Ectodermal cell (in vitro differentiated cells): ENCODE data around the gene FOXE1.

Source experiments
- H3K27ac ChIP-seq: 2 replicates; pipeline ENCODE4 v1.7.0; 2013; ENCODE audit warnings: mild to moderate bottlenecking, low read depth, low read length; ENCODE audit not compliant: insufficient read depth, poor library complexity, severe bottlenecking
- H3K27me3 ChIP-seq: 2 replicates; pipeline ENCODE4 v1.7.0; 2013; ENCODE audit warnings: mild to moderate bottlenecking, low read length; ENCODE audit not compliant: insufficient read depth, control insufficient read depth, poor library complexity, severe bottlenecking
- H3K36me3 ChIP-seq: one replicate; pipeline ENCODE4 v1.7.0; 2013; ENCODE audit warnings: low read length; ENCODE audit not compliant: control insufficient read depth, insufficient read depth
- H3K4me1 ChIP-seq: one replicate; pipeline ENCODE4 v1.7.0; 2013; ENCODE audit warnings: low read length; ENCODE audit not compliant: control insufficient read depth, insufficient read depth
- H3K4me3 ChIP-seq: 2 replicates; pipeline ENCODE4 v1.7.0; 2013; ENCODE audit warnings: low read depth, low read length, control low read depth; ENCODE audit not compliant: insufficient read depth
- H3K9me3 ChIP-seq: 2 replicates; pipeline ENCODE4 v1.7.0; 2013; ENCODE audit warnings: mild to moderate bottlenecking, low read length, moderate library complexity; ENCODE audit not compliant: control insufficient read depth
- WGBS, 2 experiments: methylation state at CpG; one replicate each; pipeline ENCODE4 v1.1.7; 2013; ENCODE audit warnings: missing lambda C conversion rate in 2 of 2; 5-methylcytosine and 5-hydroxymethylcytosine counted together

The FOXE1 gene

DNA sequence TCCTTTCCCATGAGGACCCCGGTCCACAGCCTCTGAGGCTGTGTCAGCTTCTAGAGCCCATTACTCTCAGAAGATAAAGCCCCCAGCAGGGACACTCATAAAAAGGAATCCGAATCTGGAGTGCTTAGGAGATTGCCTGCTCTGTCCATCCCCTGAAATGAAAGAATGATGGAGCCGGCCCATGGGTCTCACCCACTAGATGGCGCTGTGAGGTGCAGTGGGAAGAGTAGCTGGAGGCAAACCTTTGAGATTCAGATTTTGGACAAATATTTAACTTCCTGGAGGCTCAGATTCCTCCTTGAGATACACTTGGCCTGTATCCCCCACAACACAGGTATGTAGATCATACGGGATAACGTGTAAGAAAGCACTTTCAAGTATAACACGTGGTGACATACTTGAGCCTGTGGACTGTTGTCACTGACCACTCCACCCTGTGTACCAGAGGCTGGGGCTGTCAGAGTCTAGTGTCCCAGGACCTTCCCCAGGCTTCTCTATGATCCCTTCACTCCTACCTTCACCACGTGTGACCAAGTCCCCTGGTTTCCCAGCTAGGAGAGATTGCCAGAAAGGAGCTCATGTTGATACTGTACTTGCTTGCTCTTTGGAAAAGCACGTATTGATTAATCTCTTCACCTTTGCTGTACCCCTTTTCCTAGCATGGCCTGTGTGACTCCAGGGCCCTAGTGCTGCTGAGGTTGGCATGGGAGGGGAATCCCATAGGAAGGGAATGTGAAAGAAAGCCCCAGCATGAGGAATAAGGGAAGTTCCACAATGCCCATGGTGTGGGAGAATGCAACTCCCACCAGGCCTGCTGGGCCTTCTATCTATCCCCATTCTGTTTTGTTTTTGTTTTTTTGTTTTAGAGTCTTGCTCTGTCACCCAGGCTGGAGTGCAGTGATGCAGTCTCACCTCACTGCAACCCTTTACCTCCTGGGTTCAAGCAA lies 37.2 kb downstream of the FOXE1 start:
- Histone ChIP-seq H3K4me1 (no peaks in the 10 kb centered on the region), H3K27ac (no peak overlapping the region), H3K9me3 (no peaks in the 10 kb centered on the region), H3K27me3 (no peaks in the 10 kb centered on the region), H3K4me3 (no peak overlapping the region), H3K36me3 (no peaks in the 10 kb centered on the region)
- WGBS, 2 experiments, result 54% methylated on average over 9 of the region's 9 CpGs

DNA sequence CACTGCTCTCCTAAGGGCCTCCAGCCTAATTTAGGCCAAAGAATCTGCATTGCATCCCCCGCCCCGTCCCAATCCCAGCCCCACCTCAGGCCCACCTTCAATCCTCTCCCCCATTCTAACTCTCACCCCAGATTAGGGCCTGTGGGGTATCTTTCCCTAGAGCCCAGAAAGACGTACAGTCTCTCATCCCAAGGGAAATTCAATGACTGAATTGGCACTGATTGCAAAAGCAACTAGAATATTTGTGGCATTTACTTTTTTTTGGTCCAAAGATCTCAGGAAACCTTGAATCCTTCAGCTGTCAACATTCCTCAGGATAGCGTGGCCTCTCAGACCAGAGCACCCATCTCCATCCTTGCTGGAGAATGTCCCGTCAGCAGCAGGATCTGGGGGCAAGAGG lies 38.7 kb downstream of the FOXE1 start:
- H3K4me3 ChIP-seq, result no peak overlapping the region
- 91 to 95% methylated on average over 5 of the region's 5 CpGs for WGBS, 2 experiments

GRCh38 chr9:97892421-97892820 lies 39.4 kb downstream of the FOXE1 start:
- H3K4me1 ChIP-seq, result no peaks in the 10 kb centered on the region
- no peak overlapping the region for H3K27ac ChIP-seq
- no peak overlapping the region for H3K4me3 ChIP-seq
- H3K27me3 ChIP-seq, result no peaks in the 10 kb centered on the region
- 86 to 90% methylated on average over 2 of the region's 2 CpGs for WGBS, 2 experiments
- H3K36me3 ChIP-seq, result no peaks in the 10 kb centered on the region
- H3K9me3 ChIP-seq, result no peaks in the 10 kb centered on the region

More for the DNA sequence above, 38.7 kb downstream of the FOXE1 start:
- Histone ChIP-seq H3K27ac (no peak overlapping the region), H3K4me1 (no peaks in the 10 kb centered on the region), H3K27me3 (no peaks in the 10 kb centered on the region), H3K36me3 (no peaks in the 10 kb centered on the region), H3K9me3 (no peaks in the 10 kb centered on the region)

GRCh38 chr9:97895211-97895610 lies 42.2 kb downstream of the FOXE1 start:
- Histone ChIP-seq H3K36me3 (no peaks in the 10 kb centered on the region), H3K27me3 (no peaks in the 10 kb centered on the region), H3K27ac (no peak overlapping the region), H3K4me3 (no peak overlapping the region), H3K9me3 (no peaks in the 10 kb centered on the region), H3K4me1 (no peaks in the 10 kb centered on the region)
- WGBS, 2 experiments, result 88 to 100% methylated on average over 1 of the region's 1 CpG

DNA sequence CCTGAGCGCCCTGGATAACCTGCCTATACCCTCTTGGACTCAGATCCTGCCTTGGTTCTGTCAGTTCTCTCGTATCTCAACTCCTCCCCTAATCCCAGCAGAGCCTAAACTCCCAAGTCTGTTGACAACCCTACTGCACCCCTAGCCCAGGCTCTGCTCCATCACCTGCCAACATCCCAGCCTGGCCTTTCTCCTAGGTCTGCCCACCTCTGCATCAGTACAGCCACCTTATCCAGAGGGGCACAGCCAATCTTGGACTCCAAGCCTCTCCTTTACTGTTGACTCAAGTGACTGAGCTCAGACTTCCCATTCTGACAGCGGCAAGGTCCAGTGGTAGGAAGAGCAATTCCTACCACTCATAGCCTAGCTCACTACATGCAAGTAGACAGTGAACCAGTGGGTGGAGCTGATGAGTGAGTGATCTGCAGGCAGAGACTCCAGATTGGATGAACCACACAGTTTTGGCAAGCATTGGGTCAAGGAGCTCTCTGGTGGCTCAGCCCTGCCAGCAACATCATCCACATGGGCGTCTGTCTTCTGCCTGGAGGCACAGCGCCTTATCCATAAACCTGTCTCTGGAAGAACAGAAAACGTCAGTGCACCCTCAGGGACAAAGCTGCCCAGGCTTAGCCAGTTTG lies 42.8 kb downstream of the FOXE1 start:
- Histone ChIP-seq H3K4me3 (no peak overlapping the region), H3K27me3 (no peaks in the 10 kb centered on the region), H3K9me3 (no peaks in the 10 kb centered on the region), H3K27ac (no peak overlapping the region), H3K4me1 (no peaks in the 10 kb centered on the region), H3K36me3 (no peaks in the 10 kb centered on the region)
- 68 to 72% methylated on average over 6 of the region's 6 CpGs for WGBS, 2 experiments

DNA sequence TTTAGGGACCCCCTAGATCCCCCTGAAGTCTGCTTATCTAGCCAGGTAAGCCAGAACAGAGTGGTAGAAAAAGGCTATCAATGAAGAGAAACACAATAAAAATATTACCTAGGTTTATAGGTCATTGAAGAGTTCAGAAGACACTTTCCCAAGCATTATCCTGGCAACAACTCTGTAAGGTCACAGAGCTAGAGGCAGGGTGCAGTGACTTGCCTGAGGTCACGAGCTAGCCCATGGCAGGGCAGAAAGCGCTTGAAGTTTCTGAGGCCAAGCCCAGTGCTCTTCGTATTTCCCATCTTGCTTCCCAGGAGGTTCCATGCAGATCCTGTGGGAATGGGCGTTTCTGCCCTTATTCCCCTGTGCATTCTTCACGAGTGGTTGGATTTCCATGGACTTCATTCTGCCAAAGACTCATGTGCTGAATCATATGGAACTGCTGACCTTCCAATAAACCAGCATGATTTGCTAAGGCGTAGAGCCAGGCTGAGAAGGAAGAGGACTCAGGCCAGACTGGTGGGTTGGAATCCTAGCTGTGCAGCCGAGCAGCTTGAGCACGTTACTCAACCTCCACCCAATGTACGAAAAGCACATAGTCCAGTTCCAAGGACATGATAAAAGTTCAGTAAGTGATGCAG lies 47.2 kb downstream of the FOXE1 start:
- H3K27ac ChIP-seq, result no peak overlapping the region
- H3K4me3 ChIP-seq, result no peak overlapping the region
- H3K36me3 ChIP-seq, result no peaks in the 10 kb centered on the region
- WGBS, 2 experiments, result 86 to 90% methylated on average over 9 of the region's 9 CpGs
- H3K9me3 ChIP-seq, result no peaks in the 10 kb centered on the region
- H3K4me1 ChIP-seq, result no peaks in the 10 kb centered on the region
- no peaks in the 10 kb centered on the region for H3K27me3 ChIP-seq

GRCh38 chr9:97900738-97901565 lies 47.9 kb downstream of the FOXE1 start:
- no peaks in the 10 kb centered on the region for H3K36me3 ChIP-seq
- H3K27me3 ChIP-seq, result no peaks in the 10 kb centered on the region
- no peak overlapping the region for H3K27ac ChIP-seq
- WGBS, 2 experiments, result 61 to 68% methylated on average over 5 of the region's 5 CpGs
- H3K9me3 ChIP-seq, result no peaks in the 10 kb centered on the region
- no peaks in the 10 kb centered on the region for H3K4me1 ChIP-seq
- no peak overlapping the region for H3K4me3 ChIP-seq

DNA sequence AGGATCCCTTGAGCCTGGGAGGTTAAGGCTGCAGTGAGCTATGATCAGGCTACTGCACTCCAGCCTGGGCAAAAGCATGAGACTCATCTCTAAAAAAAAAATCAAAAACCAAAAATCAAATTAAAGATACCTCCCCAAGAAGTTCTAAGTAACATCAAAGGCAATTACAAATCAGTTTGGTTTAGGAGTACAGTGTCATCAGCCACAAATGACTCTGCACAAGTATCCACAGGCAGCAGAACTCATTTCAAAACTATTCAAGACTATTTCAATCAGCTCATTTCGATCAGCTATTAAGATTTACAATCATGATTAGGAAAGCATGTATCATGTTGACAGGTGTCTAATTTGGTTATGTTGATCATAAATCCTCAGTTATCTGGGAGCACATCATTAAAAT lies 50.2 kb downstream of the FOXE1 start:
- Histone ChIP-seq H3K27me3 (no peaks in the 10 kb centered on the region), H3K36me3 (no peaks in the 10 kb centered on the region), H3K27ac (no peak overlapping the region), H3K4me3 (no peak overlapping the region), H3K4me1 (no peaks in the 10 kb centered on the region), H3K9me3 (no peaks in the 10 kb centered on the region)
- 100% methylated on average over 1 of the region's 1 CpG for WGBS, 2 experiments

DNA sequence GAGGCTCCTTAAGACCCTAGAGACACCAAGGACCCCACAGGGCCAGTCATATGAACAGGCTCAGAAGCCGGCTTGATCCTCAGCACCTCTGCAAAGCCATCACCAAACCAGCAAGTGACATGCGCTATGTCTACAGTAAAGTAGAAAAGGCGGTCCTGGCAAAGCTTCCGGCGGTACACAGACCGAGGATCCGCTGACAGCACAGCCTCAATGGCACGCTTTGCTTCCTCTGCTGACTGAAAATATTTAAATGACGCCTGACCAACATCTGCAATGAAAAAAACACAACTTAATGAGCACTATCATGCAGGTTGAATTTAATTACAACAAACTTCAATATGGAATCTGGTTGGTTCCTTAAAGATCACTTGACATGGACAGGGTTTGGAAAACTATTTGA lies 51.7 kb downstream of the FOXE1 start:
- no peak overlapping the region for H3K4me3 ChIP-seq
- no peaks in the 10 kb centered on the region for H3K9me3 ChIP-seq
- no peak overlapping the region for H3K27ac ChIP-seq
- H3K36me3 ChIP-seq, result no peaks in the 10 kb centered on the region
- no peaks in the 10 kb centered on the region for H3K4me1 ChIP-seq
- no peaks in the 10 kb centered on the region for H3K27me3 ChIP-seq
- 95 to 96% methylated on average over 9 of the region's 9 CpGs for WGBS, 2 experiments
